Measurements from ENCODE around the gene RAB6A.

DNA sequence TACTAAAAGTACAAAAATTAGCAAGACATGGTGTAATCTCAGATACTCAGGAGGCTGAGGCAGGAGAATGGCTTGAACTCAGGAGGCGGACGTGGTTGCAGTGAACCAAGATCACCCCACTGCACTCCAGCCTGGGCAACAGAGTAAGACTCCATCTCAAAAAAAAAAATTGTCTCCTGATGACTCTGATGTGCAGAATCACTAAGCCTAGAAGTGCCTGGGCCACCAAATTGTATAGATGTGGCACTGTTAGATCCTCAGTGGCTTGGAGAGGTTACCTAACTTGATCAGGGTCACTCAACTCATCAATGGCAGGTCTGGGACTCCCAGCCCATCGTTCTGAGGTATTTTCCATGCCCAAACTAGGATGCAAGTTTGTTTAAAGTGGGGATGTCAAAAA lies 103.9 kb downstream of the RAB6A start:
- TF ChIP-seq EZH2 (optimal IDR thresholded peaks at IDR 0.05; ENCODE audit: low read depth, low read length) (no peak), EZH2phosphoT487 (IDR thresholded peaks at IDR 0.05; ENCODE audit: low read length) (no peak)
- TF ChIP-seq, protein P1, sequence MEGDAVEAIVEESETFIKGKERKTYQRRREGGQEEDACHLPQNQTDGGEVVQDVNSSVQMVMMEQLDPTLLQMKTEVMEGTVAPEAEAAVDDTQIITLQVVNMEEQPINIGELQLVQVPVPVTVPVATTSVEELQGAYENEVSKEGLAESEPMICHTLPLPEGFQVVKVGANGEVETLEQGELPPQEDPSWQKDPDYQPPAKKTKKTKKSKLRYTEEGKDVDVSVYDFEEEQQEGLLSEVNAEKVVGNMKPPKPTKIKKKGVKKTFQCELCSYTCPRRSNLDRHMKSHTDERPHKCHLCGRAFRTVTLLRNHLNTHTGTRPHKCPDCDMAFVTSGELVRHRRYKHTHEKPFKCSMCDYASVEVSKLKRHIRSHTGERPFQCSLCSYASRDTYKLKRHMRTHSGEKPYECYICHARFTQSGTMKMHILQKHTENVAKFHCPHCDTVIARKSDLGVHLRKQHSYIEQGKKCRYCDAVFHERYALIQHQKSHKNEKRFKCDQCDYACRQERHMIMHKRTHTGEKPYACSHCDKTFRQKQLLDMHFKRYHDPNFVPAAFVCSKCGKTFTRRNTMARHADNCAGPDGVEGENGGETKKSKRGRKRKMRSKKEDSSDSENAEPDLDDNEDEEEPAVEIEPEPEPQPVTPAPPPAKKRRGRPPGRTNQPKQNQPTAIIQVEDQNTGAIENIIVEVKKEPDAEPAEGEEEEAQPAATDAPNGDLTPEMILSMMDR (IDR thresholded peaks at IDR 0.05; ENCODE audit: low read length) = no peak

Data from MM.1S (cell line).